ENCODE measurements around the gene C2orf49.

GRCh38 chr2:105378276-105378840, 41.0 kb downstream of the C2orf49 start:
- no peak for TF ChIP-seq CTCF (conservative IDR thresholded peaks at IDR 0.05; ENCODE audit: low read depth, low read length)
- no peak for TF ChIP-seq EZH2 (IDR thresholded peaks at IDR 0.05; ENCODE audit: low read length, unreplicated experiment)
- no peak for TF ChIP-seq EZH2phosphoT487 (IDR thresholded peaks at IDR 0.05; ENCODE audit: borderline replicate concordance, low read length)

Measured in PC-3 (cell line).